ENCODE data around the gene CBFA2T2.

Gene CBFA2T2

GRCh38 chr20:33666293-33667244 lies 176.7 kb downstream of the CBFA2T2 start, which contains the start of gene ACTL10:
TSS of gene ACTL10 (plus strand) at chr20:33666943. CDS start at chr20:33667498, 555 bp downstream.
- Histone ChIP-seq H3K4me1 (ENCODE audit: insufficient read depth, low read length, poor library complexity, severe bottlenecking) (peaks cover 20% of the 10 kb centered on the region), H2AFZ (ENCODE audit: low read length) (no peak within 1 kb of the TSS)

GRCh38 chr20:33667245-33667675 lies 177.4 kb downstream of the CBFA2T2 start:
- H3K27me3 ChIP-seq (ENCODE audit: insufficient read depth, low read length, poor library complexity, severe bottlenecking): no peaks in the 10 kb centered on the region
- H2AFZ ChIP-seq (ENCODE audit: low read length): no peak overlapping the region
- H3K9ac ChIP-seq (ENCODE audit: low read depth, low read length, poor library complexity, severe bottlenecking): no peak overlapping the region

More at GRCh38 chr20:33666293-33667244, 176.7 kb downstream of the CBFA2T2 start, which contains the start of gene ACTL10:
- Histone ChIP-seq H3K9me3 (ENCODE audit: insufficient read depth, low read depth, low read length) (no peaks in the 10 kb centered on the region), H3K4me2 (ENCODE audit: low read depth, low read length, poor library complexity, severe bottlenecking) (peak within 1 kb of the TSS; percentile 59), H3K9ac (ENCODE audit: low read depth, low read length, poor library complexity, severe bottlenecking) (no peak within 1 kb of the TSS), H3K27me3 (ENCODE audit: insufficient read depth, low read length, poor library complexity, severe bottlenecking) (no peaks in the 10 kb centered on the region), H3K36me3 (ENCODE audit: insufficient read depth, low read length) (no peaks in the 10 kb centered on the region), H3K4me3 (ENCODE audit: low read length, poor library complexity, severe bottlenecking) (peak within 1 kb of the TSS; percentile 60), H3K79me2 (ENCODE audit: insufficient read depth, low read length) (no peaks in the 10 kb centered on the region), H3K9me2 (replicated peaks; ENCODE audit: low read depth, low read length) (no peaks in the 10 kb centered on the region), H4K20me1 (ENCODE audit: insufficient read depth, low read length, poor library complexity, severe bottlenecking) (no peaks in the 10 kb centered on the region), H3F3A (ENCODE audit: low read depth) (no peaks in the 10 kb centered on the region)
- TF ChIP-seq EZH2phosphoT487 (IDR thresholded peaks at IDR 0.05; ENCODE audit: borderline replicate concordance): no peak
- TF ChIP-seq CTCF (conservative IDR thresholded peaks at IDR 0.05; ENCODE audit: low read length): no peak

More at GRCh38 chr20:33667245-33667675, 177.4 kb downstream of the CBFA2T2 start:
- H3K4me2 ChIP-seq (ENCODE audit: low read depth, low read length, poor library complexity, severe bottlenecking): peak overlapping the region; percentile 59
- peaks cover 23% of the 10 kb centered on the region for H3K4me1 ChIP-seq (ENCODE audit: insufficient read depth, low read length, poor library complexity, severe bottlenecking)
- H3K79me2 ChIP-seq (ENCODE audit: insufficient read depth, low read length): no peaks in the 10 kb centered on the region
- no peaks in the 10 kb centered on the region for H4K20me1 ChIP-seq (ENCODE audit: insufficient read depth, low read length, poor library complexity, severe bottlenecking)
- no peak for TF ChIP-seq EZH2phosphoT487 (IDR thresholded peaks at IDR 0.05; ENCODE audit: borderline replicate concordance)
- no peak for TF ChIP-seq CTCF (conservative IDR thresholded peaks at IDR 0.05; ENCODE audit: low read length)
- H3F3A ChIP-seq (ENCODE audit: low read depth): no peaks in the 10 kb centered on the region
- no peaks in the 10 kb centered on the region for H3K9me3 ChIP-seq (ENCODE audit: insufficient read depth, low read depth, low read length)
- H3K9me2 ChIP-seq (replicated peaks; ENCODE audit: low read depth, low read length): no peaks in the 10 kb centered on the region
- H3K36me3 ChIP-seq (ENCODE audit: insufficient read depth, low read length): no peaks in the 10 kb centered on the region
- peak overlapping the region; percentile 60 for H3K4me3 ChIP-seq (ENCODE audit: low read length, poor library complexity, severe bottlenecking)

All from Loucy (cell line).